ENCODE results near the gene TBC1D22A.

TBC1D22A gene

DNA sequence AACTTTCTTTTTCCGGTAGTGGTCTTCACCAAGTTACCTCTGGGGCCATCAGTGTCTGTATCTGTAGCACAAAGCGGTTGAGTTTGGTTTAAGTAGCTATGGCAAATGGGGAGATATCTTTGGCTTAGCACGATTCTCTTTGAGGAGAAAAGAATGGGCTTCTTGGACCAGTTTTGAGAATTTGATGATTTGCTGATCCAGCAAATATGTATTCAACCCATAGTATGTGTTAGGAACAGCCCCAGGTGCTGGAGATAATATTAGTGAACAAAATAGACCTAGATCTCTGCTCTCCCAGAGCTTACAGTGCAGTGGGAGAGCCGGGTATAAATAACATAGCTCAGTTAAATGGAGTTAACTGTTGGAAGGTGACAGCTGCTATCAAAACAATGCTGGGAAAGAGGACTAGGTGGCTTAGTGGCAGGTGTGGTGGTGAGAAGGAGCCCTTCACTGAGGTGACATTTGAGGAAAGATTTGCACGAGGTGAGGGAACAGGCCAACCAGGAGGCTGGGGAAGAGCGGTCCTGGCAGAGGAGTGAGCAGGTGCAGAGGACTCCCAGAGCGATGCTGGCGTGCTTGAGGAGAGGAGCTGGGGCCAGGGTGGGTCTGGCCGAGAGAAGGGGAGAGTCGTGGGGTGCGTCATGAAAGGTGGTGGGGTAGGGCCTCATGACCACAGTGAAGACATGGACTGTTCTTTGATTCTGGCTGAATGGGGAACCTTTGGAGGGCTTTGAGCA is 5.0 kb downstream of the TBC1D22A start:
- no peak for TF ChIP-seq POLR2A (IDR thresholded peaks at IDR 0.05; ENCODE audit: low read depth, low read length)
- DNase-seq (ENCODE audit: insufficient read length, low spot score) (no peak), FAIRE-seq (no peak)

- no peak for TF ChIP-seq POLR2A (IDR thresholded peaks at IDR 0.05; ENCODE audit: low read depth, low read length)
- FAIRE-seq (no peak), DNase-seq (ENCODE audit: insufficient read length, low spot score) (no peak)
These were observed 6.8 kb downstream of the TBC1D22A start for GRCh38 chr22:46769191-46769675.

- no peak for FAIRE-seq
- no peak for TF ChIP-seq POLR2A (IDR thresholded peaks at IDR 0.05; ENCODE audit: low read depth, low read length)
- DNase-seq (ENCODE audit: insufficient read length, low spot score) = no peak
These were observed 7.3 kb downstream of the TBC1D22A start for GRCh38 chr22:46769706-46770105.

DNA sequence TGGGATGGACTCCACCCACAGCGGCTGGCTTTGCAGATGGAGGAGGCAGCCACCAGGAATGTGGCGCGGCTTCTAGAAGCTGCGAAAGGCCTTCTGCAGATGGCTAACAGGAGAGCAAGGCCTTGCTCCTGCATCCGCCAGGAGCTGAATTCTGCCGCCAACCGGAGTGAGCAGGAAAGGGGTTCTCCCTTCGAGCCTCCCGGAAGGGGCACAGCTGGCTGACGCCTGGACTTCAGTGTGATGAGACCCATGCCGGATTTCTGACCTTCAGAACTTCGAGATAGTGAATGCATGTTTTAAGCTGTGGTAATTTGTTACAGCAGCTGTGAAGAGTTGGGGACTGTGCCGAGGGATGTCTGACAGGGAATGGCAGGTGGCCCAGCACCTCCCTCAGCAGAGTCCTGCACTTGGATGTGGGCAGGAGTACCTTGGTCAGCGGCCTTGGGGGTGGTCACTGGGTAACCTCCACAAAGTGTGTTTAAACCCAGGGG is 7.7 kb downstream of the TBC1D22A start:
- FAIRE-seq (no peak), DNase-seq (ENCODE audit: insufficient read length, low spot score) (no peak)
- TF ChIP-seq POLR2A (IDR thresholded peaks at IDR 0.05; ENCODE audit: low read depth, low read length) = no peak

GRCh38 chr22:46770726-46771125 is 8.3 kb downstream of the TBC1D22A start:
- TF ChIP-seq POLR2A (IDR thresholded peaks at IDR 0.05; ENCODE audit: low read depth, low read length) = no peak
- no peak for DNase-seq (ENCODE audit: insufficient read length, low spot score)
- no peak for FAIRE-seq

DNA sequence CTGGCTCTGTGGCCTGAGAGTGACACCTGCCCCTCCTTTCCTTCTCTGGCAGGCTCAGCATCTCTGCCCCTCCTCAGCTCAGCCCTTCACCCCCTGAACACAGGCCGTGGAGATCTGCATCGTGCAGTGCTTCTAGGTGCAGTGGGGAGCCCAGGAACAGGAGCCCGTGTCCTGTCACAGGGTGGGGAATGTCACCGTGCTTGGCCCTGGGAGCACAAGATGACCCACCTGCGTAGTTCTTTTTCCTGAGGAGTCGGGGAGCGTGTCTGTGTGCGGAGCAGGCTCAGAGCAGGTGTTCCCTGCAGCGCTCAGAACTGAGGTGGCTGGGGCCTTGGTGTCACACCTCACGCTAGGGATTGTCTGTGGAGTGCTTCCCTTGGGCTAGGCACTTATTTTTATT is 10.6 kb downstream of the TBC1D22A start:
- no peak for TF ChIP-seq POLR2A (IDR thresholded peaks at IDR 0.05; ENCODE audit: low read depth, low read length)
- DNase-seq (ENCODE audit: insufficient read length, low spot score) = no peak
- no peak for FAIRE-seq

GRCh38 chr22:46774253-46774979 is 12.0 kb downstream of the TBC1D22A start:
- FAIRE-seq (no peak), DNase-seq (ENCODE audit: insufficient read length, low spot score) (no peak)
- no peak for TF ChIP-seq POLR2A (IDR thresholded peaks at IDR 0.05; ENCODE audit: low read depth, low read length)

GRCh38 chr22:46774980-46775849 is 12.8 kb downstream of the TBC1D22A start:
- FAIRE-seq (no peak), DNase-seq (ENCODE audit: insufficient read length, low spot score) (no peak)
- no peak for TF ChIP-seq POLR2A (IDR thresholded peaks at IDR 0.05; ENCODE audit: low read depth, low read length)

DNA sequence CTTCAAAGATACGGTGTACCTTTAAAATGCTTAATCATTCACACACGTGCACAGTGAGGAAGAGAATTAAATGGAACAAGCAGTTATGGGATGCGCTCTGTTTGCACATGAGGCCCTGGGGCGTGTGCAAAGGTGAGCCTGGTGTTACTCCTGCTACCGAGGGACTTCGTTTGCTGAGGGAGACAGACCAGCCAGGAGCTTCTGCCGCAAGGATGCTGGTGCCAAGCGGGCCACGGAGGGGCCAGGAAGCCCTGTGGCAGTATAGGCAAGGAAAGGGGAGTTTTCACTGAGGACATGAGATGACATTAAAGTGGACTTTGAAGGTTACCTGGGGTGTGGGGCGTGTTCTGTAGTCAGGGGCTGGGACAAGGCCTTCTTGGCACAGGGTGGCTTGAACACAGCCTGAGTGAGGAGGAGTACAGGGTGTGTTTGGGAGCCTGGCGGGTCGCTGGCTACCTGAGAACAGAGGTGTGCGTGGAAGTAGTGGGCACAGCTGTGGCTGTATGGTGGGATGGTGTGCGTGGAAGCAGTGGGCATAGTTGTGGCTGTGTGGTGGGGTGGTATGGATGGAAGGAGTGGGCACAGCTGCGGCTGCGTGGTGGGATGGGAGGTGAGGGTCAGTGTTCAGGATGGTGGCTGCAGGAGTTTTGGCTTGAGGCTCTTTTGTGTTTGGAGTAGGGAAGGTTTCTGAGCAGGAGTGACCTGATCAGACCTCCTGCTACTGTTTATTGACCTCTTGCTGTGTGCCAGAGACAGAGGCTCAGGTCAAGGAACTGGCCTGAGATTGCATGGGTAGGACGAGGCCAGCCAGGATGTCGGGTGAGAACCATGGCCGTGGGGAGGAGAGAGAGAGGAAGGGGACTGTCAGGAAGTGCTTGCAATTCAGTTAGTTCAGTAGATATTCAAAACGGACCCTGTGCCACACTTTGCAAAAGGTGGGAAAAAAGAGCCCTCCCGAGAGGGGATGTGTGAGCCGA is 13.7 kb downstream of the TBC1D22A start:
- DNase-seq (ENCODE audit: insufficient read length, low spot score) (no peak), FAIRE-seq (no peak)
- no peak for TF ChIP-seq POLR2A (IDR thresholded peaks at IDR 0.05; ENCODE audit: low read depth, low read length)

DNA sequence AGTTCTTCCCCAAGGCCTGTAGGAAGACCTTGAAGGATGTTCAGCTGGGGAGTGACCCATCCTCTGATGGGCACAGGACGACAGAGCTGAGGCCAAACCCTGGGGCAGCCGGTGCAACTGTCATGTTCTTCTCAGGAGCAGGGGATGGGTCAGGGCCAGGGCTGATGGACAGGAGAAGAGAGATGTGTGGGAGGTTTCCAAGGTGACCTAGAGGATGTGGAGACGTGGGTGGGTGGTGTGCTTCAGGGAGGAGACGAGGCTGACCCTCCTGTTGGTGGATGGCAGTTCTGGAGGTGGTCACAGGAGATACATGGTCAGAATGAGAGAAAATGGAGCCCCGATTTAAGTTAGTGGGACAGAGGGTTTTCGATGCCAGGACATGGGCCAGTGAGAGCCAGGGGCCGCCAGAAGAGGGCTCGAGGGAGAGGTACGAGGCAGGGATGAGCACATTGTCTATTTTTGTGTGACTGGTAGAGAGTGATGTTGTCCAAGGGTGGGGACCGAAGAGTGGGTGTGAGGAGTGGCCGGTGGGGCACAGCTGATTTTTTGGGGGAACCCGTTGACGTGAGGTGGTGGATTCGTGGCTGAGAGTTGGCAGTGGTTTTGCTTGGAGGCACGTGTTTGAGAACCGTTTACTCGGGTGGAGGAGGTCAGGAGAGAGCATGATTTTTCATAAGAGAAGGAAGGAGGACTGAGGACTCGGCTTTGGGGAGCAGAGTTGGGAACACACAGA is 14.6 kb downstream of the TBC1D22A start:
- FAIRE-seq (no peak), DNase-seq (ENCODE audit: insufficient read length, low spot score) (no peak)
- TF ChIP-seq POLR2A (IDR thresholded peaks at IDR 0.05; ENCODE audit: low read depth, low read length) = no peak

DNA sequence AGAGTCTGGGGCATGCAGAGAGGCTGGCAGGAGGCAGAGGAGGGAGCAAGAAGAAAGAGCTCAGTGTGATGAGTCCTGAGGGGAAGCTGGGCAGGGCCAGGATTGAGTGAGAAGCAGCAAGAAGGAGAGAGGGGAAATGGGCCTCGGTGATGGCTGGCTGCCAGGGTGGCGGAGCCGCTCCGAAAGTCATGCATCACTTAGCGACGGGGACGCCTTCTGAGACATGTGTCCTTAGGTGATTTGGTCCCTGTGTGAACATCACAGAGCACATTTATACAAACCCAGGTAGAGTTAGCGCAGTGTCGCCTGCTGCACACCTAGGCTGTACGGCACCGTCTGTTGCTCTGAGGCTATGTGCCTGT is 15.1 kb downstream of the TBC1D22A start:
- no peak for DNase-seq (ENCODE audit: insufficient read length, low spot score)
- TF ChIP-seq POLR2A (IDR thresholded peaks at IDR 0.05; ENCODE audit: low read depth, low read length) = no peak
- no peak for FAIRE-seq

GRCh38 chr22:46779023-46779422 is 16.6 kb downstream of the TBC1D22A start:
- FAIRE-seq (no peak), DNase-seq (ENCODE audit: insufficient read length, low spot score) (no peak)
- no peak for TF ChIP-seq POLR2A (IDR thresholded peaks at IDR 0.05; ENCODE audit: low read depth, low read length)

All from H54 (cell line).